ENCODE measurements around the gene TMX3.

DNA sequence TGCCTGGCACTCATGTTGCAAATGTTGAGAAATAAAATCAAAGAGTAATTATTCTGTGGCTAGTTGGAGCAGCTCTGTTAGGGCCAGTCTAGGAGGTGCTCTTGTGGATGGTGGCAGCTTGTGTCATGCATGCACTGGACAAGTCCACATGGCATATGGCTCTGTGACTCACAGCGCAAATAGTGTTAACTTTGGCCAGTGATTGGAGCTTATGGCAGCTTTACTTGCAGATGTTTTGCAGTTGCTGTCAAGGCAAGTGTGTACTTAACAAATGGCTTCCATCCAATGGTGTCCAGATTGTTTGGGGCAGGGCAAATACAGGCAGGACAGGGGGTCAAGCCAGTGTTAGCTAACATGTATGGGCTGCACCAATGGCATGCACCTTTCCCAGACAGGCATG lies 26.1 kb upstream of the TMX3 start:
- TF ChIP-seq EGR1 (IDR thresholded peaks at IDR 0.05) (no peak), TEAD4 (IDR thresholded peaks at IDR 0.05) (no peak), CREB1 (IDR thresholded peaks at IDR 0.05; ENCODE audit: low read depth) (no peak), RAD21 (IDR thresholded peaks at IDR 0.05; ENCODE audit: low read depth) (no peak), TAF1 (IDR thresholded peaks at IDR 0.05; ENCODE audit: low read depth) (no peak), FOXM1 (IDR thresholded peaks at IDR 0.05; ENCODE audit: borderline replicate concordance, low read depth) (no peak), CEBPB (IDR thresholded peaks at IDR 0.05) (no peak), EP300 (IDR thresholded peaks at IDR 0.05; ENCODE audit: borderline replicate concordance) (no peak), TCF12 (IDR thresholded peaks at IDR 0.05; ENCODE audit: low read depth) (no peak), ZBTB7A (IDR thresholded peaks at IDR 0.05; ENCODE audit: low read depth) (no peak)
- TF ChIP-seq, protein P1, sequence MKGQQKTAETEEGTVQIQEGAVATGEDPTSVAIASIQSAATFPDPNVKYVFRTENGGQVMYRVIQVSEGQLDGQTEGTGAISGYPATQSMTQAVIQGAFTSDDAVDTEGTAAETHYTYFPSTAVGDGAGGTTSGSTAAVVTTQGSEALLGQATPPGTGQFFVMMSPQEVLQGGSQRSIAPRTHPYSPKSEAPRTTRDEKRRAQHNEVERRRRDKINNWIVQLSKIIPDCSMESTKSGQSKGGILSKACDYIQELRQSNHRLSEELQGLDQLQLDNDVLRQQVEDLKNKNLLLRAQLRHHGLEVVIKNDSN (IDR thresholded peaks at IDR 0.05) = no peak
- TF ChIP-seq, protein P2, sequence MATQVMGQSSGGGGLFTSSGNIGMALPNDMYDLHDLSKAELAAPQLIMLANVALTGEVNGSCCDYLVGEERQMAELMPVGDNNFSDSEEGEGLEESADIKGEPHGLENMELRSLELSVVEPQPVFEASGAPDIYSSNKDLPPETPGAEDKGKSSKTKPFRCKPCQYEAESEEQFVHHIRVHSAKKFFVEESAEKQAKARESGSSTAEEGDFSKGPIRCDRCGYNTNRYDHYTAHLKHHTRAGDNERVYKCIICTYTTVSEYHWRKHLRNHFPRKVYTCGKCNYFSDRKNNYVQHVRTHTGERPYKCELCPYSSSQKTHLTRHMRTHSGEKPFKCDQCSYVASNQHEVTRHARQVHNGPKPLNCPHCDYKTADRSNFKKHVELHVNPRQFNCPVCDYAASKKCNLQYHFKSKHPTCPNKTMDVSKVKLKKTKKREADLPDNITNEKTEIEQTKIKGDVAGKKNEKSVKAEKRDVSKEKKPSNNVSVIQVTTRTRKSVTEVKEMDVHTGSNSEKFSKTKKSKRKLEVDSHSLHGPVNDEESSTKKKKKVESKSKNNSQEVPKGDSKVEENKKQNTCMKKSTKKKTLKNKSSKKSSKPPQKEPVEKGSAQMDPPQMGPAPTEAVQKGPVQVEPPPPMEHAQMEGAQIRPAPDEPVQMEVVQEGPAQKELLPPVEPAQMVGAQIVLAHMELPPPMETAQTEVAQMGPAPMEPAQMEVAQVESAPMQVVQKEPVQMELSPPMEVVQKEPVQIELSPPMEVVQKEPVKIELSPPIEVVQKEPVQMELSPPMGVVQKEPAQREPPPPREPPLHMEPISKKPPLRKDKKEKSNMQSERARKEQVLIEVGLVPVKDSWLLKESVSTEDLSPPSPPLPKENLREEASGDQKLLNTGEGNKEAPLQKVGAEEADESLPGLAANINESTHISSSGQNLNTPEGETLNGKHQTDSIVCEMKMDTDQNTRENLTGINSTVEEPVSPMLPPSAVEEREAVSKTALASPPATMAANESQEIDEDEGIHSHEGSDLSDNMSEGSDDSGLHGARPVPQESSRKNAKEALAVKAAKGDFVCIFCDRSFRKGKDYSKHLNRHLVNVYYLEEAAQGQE (IDR thresholded peaks at IDR 0.05; ENCODE audit: low read depth) = no peak
- TF ChIP-seq, protein P3, sequence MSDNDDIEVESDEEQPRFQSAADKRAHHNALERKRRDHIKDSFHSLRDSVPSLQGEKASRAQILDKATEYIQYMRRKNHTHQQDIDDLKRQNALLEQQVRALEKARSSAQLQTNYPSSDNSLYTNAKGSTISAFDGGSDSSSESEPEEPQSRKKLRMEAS (IDR thresholded peaks at IDR 0.05) = no peak

Data from Ishikawa (cell line).